ENCODE measurements around the gene CEACAM16. TPM values are rescaled to one million over a fixed set of nuclear protein-coding genes. Genes with fewer than 3 reads are reported as not detected.

Gene CEACAM16
- total and polyA plus RNA-seq, 9 of the 15 experiments (the other 6 are each of a cell fraction or from before 2014, with no cell fraction given): not detected

GRCh38 chr19:44692379-44692721 is 6.6 kb upstream of the CEACAM16 start:
- no peaks in the 10 kb centered on the region for H3K9me3 ChIP-seq (replicated peaks; ENCODE audit: control insufficient read depth, insufficient read depth, low read depth, low read length)
- intact Hi-C loops (cut with micrococcal nuclease) (no loop called here), in situ Hi-C loops (cut with MboI) (no loop called here)
- no peak overlapping the region for H3K4me3 ChIP-seq
- no peaks in the 10 kb centered on the region for H3K36me3 ChIP-seq (ENCODE audit: control insufficient read depth, insufficient read depth, low read length)
- TF ChIP-seq MTA1 (IDR thresholded peaks at IDR 0.05; ENCODE audit: borderline replicate concordance) (no peak), ZNF280B (CRISPR knock-in tag; IDR thresholded peaks at IDR 0.05) (no peak), ZBTB11 (CRISPR knock-in tag; IDR thresholded peaks at IDR 0.05) (no peak), NR3C1 (CRISPR knock-in tag; IDR thresholded peaks at IDR 0.05) (no peak)
- peak overlapping the region; percentile 64; the same call in 1 of the 2 replicates for H2AFZ ChIP-seq (ENCODE audit: low read depth, low read length)
- FAIRE-seq (no peak), DNase-seq (ENCODE audit: extremely low read depth in 1 of 4, low spot score in 3 of 4) (no peak), ATAC-seq (no peak)
- H4K20me1 ChIP-seq (replicated peaks; ENCODE audit: control insufficient read depth, insufficient read depth, low read length): no peaks in the 10 kb centered on the region; the same call in 1 of the 2 replicates
- POLR2A ChIA-PET: no interaction called here
- no peaks in the 10 kb centered on the region for H3K79me2 ChIP-seq (ENCODE audit: control insufficient read depth, insufficient read depth, low read length)
- no peaks in the 10 kb centered on the region for H3K27me3 ChIP-seq (ENCODE audit: control insufficient read depth in 2 of 2, insufficient read depth in 2 of 2, low read length in 2 of 2)
- no TSS peak for BruUV-seq (replicated peaks)
- no peak overlapping the region for H3K27ac ChIP-seq (ENCODE audit: extremely low read depth, low read depth, low read length)
- no peaks in the 10 kb centered on the region for H3K9me1 ChIP-seq (ENCODE audit: control insufficient read depth, insufficient read depth, low read length)
- CTCF ChIA-PET (ENCODE audit: low intra/inter-chr PET ratio): interaction anchor here (1.4 kb wide), 1 partner anchor 92 kb away, joined by 4 read pairs; no protein-coding TSS in a partner anchor
- WGBS (ENCODE audit: insufficient coverage, low coverage, missing lambda C conversion rate): 75% methylated on average over 4 of the region's 5 CpGs
- H3K4me1 ChIP-seq (replicated peaks in 1 of 2; ENCODE audit: control insufficient read depth in 2 of 2, insufficient read depth in 2 of 2, low read length in 2 of 2): peaks cover 25 to 40% of the 10 kb centered on the region in 2 experiments
- H3K4me2 ChIP-seq (ENCODE audit: insufficient read depth, low read length): no peak overlapping the region
- peak overlapping the region in 1 of 2 experiments; percentile 53; a peak in 1 of 4 replicates for H3K9ac ChIP-seq (ENCODE audit: insufficient read depth in 1 of 2, low read depth in 2 of 2, low read length in 2 of 2)
